Stimulated activated CD4-positive, alpha-beta T cell treated with anti-CD3 and anti-CD28 coated beads, Interleukin-2, amount 100 ng/mL, for 24 hours (primary cell): ENCODE results near the gene SNX14.
"Not testable (repeated sequence)": the region's sequence is repeated elsewhere in the genome, so short reads cannot be mapped to it uniquely, and the experiment has no call there.

Experiments used
- DNase-seq, 2 donors: peaks; one replicate each; pipeline ENCODE4 v3.0.0-alpha.2; 2020

Gene SNX14, protein sequence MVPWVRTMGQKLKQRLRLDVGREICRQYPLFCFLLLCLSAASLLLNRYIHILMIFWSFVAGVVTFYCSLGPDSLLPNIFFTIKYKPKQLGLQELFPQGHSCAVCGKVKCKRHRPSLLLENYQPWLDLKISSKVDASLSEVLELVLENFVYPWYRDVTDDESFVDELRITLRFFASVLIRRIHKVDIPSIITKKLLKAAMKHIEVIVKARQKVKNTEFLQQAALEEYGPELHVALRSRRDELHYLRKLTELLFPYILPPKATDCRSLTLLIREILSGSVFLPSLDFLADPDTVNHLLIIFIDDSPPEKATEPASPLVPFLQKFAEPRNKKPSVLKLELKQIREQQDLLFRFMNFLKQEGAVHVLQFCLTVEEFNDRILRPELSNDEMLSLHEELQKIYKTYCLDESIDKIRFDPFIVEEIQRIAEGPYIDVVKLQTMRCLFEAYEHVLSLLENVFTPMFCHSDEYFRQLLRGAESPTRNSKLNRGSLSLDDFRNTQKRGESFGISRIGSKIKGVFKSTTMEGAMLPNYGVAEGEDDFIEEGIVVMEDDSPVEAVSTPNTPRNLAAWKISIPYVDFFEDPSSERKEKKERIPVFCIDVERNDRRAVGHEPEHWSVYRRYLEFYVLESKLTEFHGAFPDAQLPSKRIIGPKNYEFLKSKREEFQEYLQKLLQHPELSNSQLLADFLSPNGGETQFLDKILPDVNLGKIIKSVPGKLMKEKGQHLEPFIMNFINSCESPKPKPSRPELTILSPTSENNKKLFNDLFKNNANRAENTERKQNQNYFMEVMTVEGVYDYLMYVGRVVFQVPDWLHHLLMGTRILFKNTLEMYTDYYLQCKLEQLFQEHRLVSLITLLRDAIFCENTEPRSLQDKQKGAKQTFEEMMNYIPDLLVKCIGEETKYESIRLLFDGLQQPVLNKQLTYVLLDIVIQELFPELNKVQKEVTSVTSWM

DNA sequence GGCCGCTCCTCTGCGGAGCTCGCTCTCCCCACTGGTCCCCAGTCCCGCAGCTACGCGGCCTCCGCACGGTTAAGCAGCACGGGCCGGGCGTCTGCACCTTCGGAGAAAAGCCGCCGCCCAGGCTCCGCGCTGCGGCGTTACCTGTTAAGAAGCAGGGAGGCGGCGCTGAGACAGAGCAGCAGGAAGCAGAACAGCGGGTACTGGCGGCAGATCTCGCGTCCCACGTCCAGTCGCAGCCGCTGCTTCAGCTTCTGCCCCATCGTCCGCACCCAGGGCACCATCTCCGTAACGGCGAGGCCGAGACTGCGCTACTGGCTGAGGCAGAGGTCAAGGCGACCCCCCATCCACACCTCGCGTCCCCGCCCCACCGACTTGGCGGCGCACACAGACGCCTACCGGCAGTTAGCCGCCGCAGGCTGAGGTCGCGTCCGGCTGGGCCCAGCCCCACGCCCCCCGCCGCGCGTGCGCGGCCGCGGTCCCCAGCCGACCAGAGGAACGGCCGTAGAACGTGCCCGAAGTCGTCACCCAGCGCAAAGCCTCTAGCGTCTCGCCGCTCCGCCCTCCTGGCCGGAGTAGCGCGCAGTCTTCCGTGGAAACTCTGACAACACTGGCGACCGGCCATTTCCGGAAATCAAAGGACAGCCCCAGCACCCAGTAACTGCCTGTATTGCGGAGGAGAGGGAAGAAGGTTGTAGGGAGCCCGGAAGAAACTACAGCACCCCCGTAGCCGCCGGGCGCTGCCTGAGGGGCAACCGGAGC lies at the start of gene SNX14:
Gene SNX14, minus strand, starts transcription at position 421 of the 759 bp plus-strand sequence. Its CDS starts 140 bp downstream, at position 281.
- DNase-seq = peak; percentile 75 to 84

DNA sequence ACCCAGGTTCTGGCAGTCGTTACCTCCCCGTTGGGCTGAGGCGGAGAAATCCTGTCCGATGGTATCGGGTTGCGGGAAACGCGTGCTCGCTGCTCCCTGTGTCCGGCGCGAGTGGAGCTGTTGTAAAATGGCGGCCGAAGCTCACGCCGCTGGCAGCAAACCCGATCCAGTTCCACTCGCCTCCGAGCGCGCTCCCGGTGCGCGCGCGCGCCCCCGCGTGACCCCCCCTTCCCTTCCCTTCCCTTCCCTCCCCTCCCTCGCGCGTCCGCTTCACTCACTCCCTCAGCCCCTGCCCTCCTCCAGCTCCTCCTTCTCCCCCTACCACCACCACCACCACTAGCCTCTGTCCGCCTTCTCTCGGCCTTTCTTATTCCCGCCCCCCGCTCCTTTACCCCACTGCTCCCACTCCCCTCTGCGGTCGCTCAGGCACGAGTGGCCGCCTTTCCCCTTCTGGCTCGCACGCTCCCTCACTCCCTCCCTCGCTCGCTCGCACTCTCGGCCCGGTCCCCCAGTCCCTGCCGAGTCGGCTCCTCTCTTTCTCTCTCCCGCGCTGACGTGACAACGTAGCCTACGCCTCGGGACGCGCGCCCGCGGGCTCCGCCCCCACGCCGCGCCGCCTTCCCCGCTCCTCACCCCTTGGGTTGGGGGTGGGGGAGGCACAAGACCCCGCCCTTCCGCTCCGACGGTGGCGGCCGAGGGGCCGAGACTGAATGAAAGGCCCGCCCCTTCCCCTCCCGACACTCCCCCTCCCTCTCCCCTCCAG lies 49.3 kb upstream of the SNX14 start, which contains the start of gene SYNCRIP:
Gene SYNCRIP, minus strand, starts transcription at position 113 of the 763 bp plus-strand sequence. CDS start 1,447 bp downstream, outside the sequence.
- DNase-seq = peak; percentile 98 to 99

DNA sequence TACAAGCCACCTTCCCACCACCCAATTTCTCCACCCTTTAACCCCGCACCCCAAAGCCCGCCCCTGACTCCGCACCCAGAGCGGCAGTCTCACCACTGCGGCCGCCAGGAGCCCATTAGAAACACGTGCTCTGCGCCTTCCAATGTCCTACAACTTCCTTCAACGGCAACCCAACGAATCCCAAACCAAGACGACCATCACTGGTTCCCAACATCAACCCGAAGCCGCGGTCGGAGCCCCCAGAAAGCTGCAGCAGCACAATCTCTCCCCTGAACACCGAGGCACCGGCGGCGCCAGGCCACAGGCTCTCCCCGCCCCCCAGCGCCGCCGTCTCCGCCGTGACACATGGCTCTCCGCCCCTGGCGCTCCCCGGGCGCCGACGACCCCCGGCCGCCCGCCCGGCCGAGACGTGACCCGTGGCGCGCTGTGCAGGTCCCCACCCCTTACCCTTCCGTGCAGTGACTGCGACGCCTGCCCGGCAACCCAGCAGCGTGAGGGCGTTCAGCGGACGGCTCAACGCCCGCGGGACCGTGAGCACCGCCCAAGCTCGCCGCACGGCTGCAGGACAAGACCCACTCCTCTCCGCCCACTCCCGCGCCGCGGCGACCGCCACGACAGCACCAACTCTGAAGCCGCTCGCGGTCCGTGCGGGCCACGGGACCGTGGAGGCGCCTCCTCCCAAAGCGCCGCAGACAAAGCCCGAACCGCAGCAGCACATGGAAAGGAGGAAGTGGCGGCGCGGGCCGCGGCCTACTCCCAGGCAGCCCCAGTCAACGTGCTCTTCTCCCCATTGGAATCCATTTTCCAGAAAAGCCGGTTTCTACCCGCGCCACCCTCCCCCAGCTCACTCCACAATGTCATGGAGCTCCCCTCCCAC lies 48.5 kb upstream of the SNX14 start:
- DNase-seq = peak; percentile 60 to 62

DNA sequence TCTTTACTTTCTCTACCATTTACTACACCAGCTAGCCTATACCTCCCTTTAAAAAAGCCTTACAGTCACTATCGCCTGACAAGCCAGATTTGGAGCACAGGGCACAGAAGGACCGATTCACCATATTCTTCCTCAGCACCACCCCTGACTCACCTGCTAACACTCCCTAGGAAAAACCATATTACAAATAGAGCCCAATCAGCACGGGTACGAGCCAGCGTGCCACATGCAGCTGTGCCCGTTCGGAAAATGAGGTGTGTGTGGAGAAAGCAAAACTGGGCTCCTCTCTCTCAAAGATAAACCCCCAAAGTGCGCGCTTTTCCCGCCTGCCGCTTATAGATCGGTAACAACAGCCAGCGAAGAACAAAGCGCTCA lies 47.9 kb upstream of the SNX14 start:
- no peak for DNase-seq

DNA sequence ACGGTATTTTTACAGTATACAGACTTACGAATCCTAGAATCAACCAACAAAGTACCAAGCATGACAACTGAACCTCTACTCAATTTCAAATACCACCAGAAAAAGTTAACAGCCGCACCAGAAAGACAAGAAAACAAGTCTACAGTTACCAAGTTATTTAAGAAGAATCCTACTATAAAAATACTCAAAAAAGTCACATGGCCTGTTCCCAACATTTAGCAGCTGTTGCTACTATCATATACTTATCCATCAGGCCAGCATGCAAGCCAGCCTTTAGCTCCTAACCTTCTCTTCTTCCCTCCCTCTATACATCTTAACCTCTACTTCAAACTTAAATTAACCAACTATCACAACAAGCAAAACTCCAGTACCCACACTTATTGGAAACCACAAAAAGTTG lies 47.2 kb upstream of the SNX14 start:
- no peak for DNase-seq

DNA sequence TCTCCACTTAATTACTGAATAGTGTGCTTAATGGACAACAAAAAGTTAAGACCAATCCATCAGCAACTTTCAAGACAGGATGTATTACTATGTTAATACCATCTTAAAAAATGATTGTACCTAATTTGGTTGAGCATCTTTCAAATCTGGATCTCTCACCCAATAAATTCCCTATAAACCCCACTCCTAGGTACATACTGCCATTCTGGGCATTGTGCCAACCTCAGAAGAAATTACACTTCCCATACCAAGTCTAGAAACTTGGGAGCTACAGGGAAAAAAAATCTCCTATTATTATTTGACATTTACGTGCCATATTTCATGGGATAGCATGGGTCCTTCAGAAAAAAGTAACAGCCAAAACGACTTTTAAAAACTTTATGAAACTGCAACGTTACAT lies 43.9 kb upstream of the SNX14 start:
- no peak for DNase-seq

DNA sequence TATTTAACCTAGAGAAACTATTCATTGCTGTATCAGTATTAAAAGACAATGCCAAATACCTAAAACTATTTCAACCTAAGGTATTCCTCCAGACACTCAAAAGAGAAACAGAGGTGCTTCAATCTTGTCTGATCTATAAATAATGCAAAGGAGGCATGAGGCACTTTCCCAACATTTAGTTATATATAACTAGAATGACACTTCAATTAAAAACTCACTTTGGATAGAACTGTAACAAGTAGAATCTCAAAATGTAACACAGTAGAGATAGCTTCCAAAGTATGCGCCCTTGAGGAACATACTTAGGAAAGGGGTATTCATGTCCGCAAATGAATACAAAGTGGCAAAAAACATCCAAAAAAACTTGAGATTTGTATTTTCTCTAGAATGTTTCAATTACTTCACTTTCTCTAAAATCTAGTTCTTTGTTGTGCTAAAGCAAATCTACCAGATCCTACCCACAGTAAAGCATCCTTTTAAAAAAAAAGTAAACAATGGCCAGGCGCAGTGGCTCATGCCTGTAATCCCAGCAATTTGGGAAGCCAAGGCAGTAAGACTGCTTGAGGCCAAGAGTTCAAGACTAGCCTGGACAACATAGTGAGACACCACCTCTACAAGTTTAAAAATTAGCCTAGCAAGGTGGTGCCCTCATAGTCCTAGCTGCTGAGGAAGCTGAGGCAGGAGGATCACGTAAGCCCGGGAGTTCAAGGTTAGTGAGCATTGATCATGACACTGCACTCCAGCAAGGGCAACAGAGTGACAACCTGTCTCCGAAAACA lies 38.7 kb upstream of the SNX14 start:
- DNase-seq = no peak

DNA sequence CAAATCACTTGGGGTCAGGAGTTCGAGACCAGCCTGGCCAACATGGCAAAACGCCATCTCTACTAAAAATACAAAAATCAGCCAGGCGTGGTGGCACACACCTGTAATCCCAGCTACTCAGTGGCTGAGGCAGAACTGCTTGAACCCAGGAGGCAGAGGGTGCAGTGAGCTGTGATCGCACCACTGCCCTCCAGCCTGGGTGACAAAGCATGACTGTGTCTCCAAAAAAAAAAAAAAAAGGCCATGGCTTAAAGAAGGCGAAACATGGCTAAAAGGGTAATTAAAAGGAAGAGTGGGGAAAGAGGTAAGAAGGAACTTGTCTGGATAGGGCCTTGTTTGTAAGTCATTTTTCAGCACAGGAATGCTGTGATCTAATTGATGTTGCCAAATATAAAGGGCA lies 37.5 kb upstream of the SNX14 start:
- DNase-seq = not testable (repeated sequence)

DNA sequence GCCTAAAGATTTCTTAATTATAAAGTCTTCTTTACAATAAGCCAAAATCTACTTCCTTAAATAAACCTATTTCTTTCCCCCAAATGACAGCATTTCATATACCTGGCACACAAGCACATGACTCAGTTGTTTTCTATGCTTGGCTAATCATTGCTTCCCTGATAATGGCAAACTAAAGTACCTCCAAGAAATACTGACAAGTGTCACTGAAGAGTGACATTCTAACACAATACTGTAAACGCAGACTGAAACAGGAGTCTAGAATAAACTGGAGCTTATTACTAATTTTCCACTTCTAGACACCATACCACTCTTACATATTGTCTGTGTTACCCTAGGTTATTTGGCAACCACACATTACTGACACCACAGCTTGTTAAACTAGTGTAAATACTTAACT lies 34.7 kb upstream of the SNX14 start:
- DNase-seq = no peak

DNA sequence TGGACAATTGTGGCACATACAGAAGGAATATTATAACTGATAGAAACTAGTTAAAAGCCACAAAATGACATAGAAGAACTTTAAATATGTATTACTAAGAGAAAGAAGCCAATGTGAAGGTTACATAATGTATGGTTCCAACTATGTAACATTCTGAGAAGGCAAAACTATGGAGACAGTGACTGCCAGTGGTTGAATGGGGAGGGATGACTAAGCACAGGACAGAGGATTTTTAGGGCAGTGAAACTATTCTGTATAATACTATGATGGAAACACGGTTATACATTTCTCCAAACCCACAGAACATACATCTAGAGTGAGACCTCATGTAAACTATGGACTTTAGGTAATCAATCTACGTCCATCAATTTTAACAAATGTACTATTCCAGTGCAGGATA lies 26.6 kb upstream of the SNX14 start:
- no peak for DNase-seq

DNA sequence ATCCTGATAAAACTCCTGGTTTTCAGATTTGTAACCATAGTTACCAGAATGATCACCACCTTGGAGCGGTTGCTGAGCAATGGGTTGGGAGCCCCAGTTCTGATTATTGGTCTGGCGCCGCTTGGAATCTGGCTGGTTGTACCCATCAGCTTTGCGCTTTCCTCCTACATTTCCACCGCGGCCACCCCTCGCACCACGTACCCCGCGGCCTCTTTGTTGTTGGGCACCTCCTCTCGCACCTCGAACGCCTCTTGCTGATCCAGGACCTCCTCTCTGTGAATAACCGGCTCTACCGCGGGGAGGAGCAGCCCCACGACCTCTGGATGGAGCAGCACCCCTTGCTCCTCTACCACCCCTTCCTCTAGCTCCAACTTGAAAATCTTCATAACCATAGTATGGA lies 21.1 kb upstream of the SNX14 start:
- DNase-seq = no peak

DNA sequence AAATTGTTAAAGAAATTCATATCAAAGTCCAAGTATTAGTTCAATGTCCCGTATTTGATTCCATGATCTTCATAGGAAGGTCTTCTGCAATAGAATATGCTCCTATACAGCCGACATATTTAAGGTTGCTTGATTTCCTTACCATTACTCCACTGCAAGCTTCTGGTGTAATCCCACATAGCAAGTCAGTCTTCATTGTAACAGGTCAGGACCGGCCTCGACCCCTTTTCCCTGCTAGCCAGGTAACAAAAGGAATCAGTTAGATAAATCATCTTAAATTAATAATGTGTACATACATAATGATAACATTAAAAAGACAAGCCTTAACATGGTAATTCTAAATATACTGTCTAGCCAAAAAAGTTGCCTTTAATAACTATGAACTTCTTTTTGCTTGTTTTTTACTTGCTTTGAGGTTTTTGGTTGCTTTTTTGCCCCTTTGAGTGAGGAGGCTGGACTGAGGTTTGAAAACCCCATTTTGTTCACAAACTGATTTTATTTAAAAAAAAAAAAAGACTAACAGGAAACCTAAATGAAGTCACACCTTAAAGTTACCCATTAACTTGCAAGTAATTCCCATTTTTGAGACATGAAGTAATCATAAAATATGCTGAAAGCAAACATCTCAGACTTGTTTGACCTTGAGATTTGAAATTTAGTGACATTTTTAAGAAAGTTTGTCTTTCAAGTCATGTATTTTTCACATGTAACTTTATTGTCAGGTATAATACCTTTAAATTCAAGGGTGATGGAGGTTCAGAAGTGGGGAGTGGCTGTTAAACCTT lies 19.2 kb upstream of the SNX14 start:
- no peak for DNase-seq

DNA sequence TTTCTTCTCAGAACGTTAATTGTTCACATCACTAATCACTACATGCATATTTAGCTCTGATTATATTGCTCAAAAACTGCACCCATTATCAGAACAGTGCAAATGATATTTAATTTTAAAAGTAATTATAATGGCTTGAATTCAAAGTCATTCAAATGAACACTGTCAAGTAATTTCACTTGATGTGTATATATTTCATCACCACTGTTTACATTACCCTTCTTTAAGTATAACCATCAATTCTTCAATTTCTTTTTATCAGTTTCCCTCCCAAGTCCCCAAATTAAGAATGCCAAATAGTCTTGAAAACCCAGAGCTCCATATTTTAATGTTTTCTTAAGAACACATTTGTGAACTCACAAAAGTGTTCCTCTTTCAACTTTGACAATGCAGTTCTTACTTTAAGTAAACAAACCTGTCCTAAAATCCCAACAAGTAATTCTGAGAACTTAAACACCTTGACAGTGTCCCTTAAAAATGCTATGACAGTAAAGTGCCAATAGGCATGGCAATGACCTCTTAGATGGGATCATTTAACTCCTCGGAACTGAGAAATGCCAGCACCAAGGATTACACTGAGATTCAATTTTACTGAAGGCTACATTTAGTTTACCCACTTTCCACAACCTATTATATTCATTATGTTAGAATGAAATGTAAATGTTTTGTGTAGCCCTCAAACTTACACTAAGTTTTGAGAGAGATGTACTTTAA lies 16.7 kb upstream of the SNX14 start:
- DNase-seq = no peak

DNA sequence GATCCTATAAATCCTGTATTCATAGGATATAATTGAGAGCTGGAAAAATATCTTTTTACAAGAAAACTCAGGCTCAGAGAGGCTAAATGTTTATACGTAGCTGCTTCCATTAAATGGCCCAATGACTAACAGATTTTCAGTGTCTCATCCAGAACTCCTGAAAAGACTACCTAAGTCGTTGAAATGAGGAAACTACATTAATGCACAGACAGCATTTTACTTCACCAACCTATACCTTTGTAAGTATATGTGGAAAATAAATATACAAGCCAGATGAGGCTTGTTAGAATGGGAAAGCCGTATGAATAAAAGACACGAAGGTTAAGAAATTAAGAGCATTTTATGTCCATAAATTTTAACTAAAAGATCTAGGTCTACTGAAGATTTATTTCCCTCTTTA lies 8.4 kb upstream of the SNX14 start:
- no peak for DNase-seq

DNA sequence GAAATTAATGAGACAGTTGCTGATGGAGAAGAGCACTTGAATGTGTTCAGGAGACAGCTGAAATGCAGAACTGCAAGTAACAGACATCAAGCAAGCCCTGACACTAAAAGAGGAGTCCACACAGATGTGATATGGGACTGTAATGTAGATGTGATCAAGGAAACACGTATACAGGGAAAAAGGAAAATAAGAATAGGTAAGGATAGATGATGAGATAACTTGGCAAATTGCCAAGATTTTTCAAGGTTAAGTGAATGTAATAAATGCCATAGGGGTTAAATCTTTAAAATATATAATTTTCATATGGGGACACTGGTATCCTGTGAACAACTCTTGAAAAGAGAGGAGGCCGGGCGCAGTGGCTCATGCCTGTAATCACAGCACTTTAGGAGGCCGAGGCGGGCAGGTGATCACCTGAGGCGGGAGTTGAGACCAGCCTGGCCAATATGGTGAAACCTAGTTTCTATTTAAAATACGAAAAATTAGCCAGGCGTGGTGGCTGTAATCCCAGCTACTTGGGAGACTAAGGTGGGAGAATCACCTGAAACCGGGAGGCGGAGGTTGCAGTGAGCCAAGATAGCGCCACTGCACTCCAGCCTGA lies 7.2 kb upstream of the SNX14 start:
- no peak for DNase-seq

DNA sequence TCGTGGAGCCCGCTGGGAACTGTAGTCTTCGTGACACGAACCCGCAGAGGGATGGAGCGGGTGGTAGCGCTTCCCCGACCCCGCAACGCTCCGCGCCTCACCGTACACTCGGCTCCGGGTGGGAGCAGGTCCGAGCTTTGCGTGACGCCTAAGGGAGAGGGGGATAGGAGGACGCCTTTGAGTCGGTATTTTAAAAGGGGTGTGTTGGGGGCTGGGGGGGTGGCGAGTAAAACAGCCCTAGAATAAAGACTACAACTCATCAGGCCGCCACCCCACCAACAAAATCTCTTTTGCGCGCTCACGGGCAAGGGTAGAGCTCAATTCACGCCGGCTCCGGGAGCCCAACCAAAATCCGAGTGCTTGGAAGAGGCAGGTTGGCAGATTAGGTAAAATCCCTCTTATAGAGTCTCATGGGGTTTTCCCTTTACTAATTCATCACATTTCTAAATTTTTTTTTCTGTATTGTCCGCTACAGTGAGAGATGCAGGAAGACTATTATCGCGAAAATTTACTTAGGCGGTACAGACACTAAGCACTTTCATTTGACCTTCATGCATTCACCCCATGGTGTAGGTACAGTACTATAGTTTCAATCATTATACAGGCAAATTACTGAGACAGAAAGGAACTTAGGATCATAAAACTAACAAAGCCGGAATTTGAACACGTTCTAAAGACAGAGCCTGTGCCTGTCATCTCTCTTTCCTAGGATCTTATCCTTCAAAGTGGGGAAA lies 706 bp upstream of the SNX14 start:
- DNase-seq = peak; percentile 56 to 64

DNA sequence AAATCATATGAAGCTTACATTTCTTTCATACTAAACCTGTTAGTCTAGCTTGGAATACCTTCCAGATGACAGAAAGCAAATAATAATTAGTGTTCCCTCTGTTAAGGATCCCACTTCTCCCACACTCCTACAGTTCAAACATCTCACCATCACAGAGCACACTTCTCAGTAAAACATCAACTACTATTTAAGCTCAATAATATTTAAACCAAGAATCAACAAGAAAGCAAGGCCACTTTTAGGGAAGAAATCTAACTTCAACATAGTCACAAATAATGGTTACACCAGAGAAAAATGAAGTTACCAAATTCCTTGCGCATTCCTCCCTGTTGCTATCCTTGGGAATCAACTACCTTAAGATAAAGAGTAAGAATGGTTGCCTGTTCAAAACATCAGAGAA lies 1.6 kb downstream of the SNX14 start:
- DNase-seq = no peak

DNA sequence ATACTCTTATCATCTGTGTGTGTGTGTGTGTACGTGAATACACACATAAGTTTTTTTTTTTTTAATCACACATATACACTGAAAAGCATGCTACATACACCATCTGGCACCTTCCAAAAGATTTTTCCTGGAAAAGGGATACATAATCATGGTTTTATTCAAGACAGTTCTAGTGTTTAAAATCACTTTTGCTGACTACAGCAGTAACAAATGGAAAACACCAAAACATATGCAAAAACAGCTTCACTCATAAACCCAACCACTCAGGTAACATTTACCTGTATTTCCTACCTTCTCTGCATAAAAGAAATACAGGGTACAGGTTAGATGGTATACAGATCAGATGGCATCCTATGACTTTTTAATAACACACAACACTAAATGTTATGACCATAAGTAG lies 2.5 kb downstream of the SNX14 start:
- DNase-seq = no peak
